NB4 (cell line): ENCODE measurements around the gene SPOCK2.

Experiments used
- TF ChIP-seq, protein P1 (sequence below): IDR thresholded peaks from one replicate; pipeline ENCODE4 v1.5.1; 2012; ENCODE audit warnings: low read depth, low read length
- TF ChIP-seq, protein P2 (sequence below): IDR thresholded peaks from 2 replicates; pipeline ENCODE4 v1.6.1; 2011; ENCODE audit warnings: low read depth, low read length

DNA sequence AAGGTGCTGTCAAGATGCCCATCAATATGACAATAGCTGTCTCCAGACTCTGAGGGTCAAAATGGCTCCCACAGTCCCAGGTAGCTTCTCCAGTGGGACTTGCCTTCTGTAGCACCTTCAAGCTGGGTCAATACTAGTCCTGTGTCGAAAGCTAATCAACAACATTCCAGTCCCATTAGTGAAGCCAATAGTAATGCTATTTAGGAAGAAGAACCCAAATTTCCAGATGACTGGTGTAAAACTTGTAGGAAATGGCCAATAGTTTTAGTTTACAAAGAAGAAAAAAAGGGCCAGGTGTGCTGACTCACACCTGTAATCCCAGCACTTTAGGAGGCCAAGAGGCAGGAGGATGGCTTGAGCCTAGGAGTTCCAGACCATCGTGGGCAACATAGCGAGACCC, 2.0 kb upstream of the SPOCK2 start:
- TF ChIP-seq, protein P1, sequence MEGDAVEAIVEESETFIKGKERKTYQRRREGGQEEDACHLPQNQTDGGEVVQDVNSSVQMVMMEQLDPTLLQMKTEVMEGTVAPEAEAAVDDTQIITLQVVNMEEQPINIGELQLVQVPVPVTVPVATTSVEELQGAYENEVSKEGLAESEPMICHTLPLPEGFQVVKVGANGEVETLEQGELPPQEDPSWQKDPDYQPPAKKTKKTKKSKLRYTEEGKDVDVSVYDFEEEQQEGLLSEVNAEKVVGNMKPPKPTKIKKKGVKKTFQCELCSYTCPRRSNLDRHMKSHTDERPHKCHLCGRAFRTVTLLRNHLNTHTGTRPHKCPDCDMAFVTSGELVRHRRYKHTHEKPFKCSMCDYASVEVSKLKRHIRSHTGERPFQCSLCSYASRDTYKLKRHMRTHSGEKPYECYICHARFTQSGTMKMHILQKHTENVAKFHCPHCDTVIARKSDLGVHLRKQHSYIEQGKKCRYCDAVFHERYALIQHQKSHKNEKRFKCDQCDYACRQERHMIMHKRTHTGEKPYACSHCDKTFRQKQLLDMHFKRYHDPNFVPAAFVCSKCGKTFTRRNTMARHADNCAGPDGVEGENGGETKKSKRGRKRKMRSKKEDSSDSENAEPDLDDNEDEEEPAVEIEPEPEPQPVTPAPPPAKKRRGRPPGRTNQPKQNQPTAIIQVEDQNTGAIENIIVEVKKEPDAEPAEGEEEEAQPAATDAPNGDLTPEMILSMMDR, result no peak
- TF ChIP-seq, protein P2, sequence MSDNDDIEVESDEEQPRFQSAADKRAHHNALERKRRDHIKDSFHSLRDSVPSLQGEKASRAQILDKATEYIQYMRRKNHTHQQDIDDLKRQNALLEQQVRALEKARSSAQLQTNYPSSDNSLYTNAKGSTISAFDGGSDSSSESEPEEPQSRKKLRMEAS, result no peak
